Hippocampal formation (tissue), 2 donors: ENCODE results near the gene PPP1R13L.
A peak's percentile ranks its signal among the peaks of the same experiment; 100 is the strongest.
"Not testable (repeated sequence)": the region's sequence is repeated elsewhere in the genome, so short reads cannot be mapped to it uniquely, and the experiment has no call there.

ENCODE experiments used
- DNase-seq, 2 donors: peaks; one replicate each; lab custom pipeline; 2025; lab: John Stamatoyannopoulos, UW

The PPP1R13L gene

GRCh38 chr19:45432543-45432942 is 27.7 kb upstream of the PPP1R13L start:
- not testable (repeated sequence) for DNase-seq

- not testable (repeated sequence) for DNase-seq
These were observed 26.1 kb upstream of the PPP1R13L start for GRCh38 chr19:45431008-45431407.

- DNase-seq, result not testable (repeated sequence)
These were observed 25.0 kb upstream of the PPP1R13L start for GRCh38 chr19:45429896-45430295.

- DNase-seq, result no peak
These were observed 23.7 kb upstream of the PPP1R13L start for GRCh38 chr19:45428384-45429231.

GRCh38 chr19:45424191-45425058 is 19.6 kb upstream of the PPP1R13L start:
- DNase-seq, result no peak

- peak; percentile 85 to 94 for DNase-seq
These were observed 18.8 kb upstream of the PPP1R13L start, which contains the start of gene ERCC1 for GRCh38 chr19:45423589-45424190. Gene ERCC1, minus strand, starts transcription at chr19:45423917. Its CDS starts 543 bp downstream, at chr19:45423374.

GRCh38 chr19:45423033-45423588 is 18.2 kb upstream of the PPP1R13L start:
- no peak for DNase-seq

- no peak for DNase-seq
These were observed 17.2 kb upstream of the PPP1R13L start for GRCh38 chr19:45421947-45422498.

- DNase-seq, result no peak
These were observed 16.0 kb upstream of the PPP1R13L start for GRCh38 chr19:45420871-45421270.

- no peak for DNase-seq
These were observed 15.5 kb upstream of the PPP1R13L start for GRCh38 chr19:45420356-45420755.

- no peak for DNase-seq
These were observed 15.0 kb upstream of the PPP1R13L start for GRCh38 chr19:45419895-45420294.

GRCh38 chr19:45419396-45419795 is 14.5 kb upstream of the PPP1R13L start:
- peak in 1 of 2 donors; percentile 39 for DNase-seq

GRCh38 chr19:45418802-45419201 is 13.9 kb upstream of the PPP1R13L start:
- no peak for DNase-seq

GRCh38 chr19:45417151-45417550 is 12.3 kb upstream of the PPP1R13L start:
- no peak for DNase-seq

GRCh38 chr19:45414468-45414867 is 9.6 kb upstream of the PPP1R13L start:
- no peak for DNase-seq

- DNase-seq, result no peak
These were observed 8.6 kb upstream of the PPP1R13L start for GRCh38 chr19:45413497-45413896.

- DNase-seq, result not testable (repeated sequence)
These were observed 5.5 kb upstream of the PPP1R13L start for GRCh38 chr19:45410330-45410729.

- DNase-seq, result no peak
These were observed 4.7 kb upstream of the PPP1R13L start for GRCh38 chr19:45409557-45409920.

- DNase-seq, result no peak
These were observed 4.1 kb upstream of the PPP1R13L start for GRCh38 chr19:45408830-45409556.

- DNase-seq, result no peak
These were observed 3.3 kb upstream of the PPP1R13L start for GRCh38 chr19:45408121-45408520.

- DNase-seq, result not testable (repeated sequence)
These were observed 2.7 kb upstream of the PPP1R13L start for GRCh38 chr19:45407585-45407984.
